Measurements from ENCODE around the gene THAP4. TPM values are rescaled to one million over a fixed set of nuclear protein-coding genes. Genes with fewer than 3 reads are reported as not detected.
"Not testable (repeated sequence)": the region's sequence is repeated elsewhere in the genome, so short reads cannot be mapped to it uniquely, and the experiment has no call there.

The THAP4 gene
- total RNA-seq, 1 experiment from 2014 or later = 94.8 TPM

DNA sequence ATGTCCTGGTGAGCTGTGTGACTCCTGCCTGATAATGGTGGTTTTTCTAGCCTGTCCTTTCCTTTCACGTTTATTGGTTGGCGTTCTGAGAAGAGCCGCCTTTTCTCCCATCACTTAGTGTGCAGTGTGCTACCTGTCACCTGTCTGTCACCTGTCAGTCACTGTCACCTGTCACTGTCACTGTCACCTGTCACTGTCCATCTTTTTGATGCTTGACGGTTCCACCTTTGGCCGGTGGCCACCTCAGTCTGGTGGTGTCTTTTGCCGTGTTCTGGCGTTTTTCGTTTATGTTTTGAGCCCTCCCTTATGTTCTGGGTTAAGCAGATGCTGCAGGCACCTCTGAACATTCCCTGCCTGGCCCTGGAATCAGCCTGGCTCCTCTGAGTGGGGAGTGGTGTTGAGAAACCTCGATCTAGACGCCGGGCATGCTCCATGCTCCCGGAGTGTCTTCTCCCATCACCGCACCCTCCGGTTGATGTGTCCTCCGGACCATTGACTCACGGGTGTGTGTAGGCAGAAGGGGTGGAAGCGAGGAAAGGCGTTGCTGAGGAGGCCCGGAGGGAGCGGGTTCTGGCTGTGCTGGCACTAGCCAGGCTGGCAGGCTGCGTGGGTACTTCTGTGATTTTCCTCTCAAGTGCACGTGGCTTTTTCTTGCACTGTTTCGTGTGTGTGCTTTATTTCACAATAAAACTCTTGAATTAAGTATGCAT is 28.9 kb upstream of the THAP4 start:
- Histone ChIP-seq H2AFZ (no peak overlapping the region), H3K9me2 (ENCODE audit: insufficient read depth) (no peaks in the 10 kb centered on the region), H3K9me3 (ENCODE audit: insufficient read depth, low read depth) (no peaks in the 10 kb centered on the region), H3K4me2 (no peak overlapping the region), H3F3A (ENCODE audit: insufficient read depth, low read depth) (0 out of 2 replicates have a peak, but pooled peaks cover 9% of the 10 kb centered on the region), H3K79me2 (ENCODE audit: low read depth) (no peaks in the 10 kb centered on the region), H4K20me1 (ENCODE audit: insufficient read depth) (0 out of 2 replicates have a peak, but pooled peaks cover 7% of the 10 kb centered on the region), H3K36me3 (ENCODE audit: low read depth) (no peaks in the 10 kb centered on the region; the same call in 1 of the 2 replicates), H3K4me1 (replicated peaks; ENCODE audit: insufficient read depth) (no peaks in the 10 kb centered on the region), H3K27me3 (ENCODE audit: insufficient read depth, low read depth) (no peaks in the 10 kb centered on the region), H3K4me3 (no peak overlapping the region), H3K27ac (no peak overlapping the region)
- BruUV-seq (replicated peaks) = no TSS peak
- intact Hi-C loops (cut with micrococcal nuclease; ENCODE audit: unreplicated experiment) = loop anchor here (1.0 kb wide), 1 partner anchor 212 kb away; no protein-coding TSS in a partner anchor
- POLR2A ChIA-PET (ENCODE audit: unreplicated experiment) = no interaction called here
- CTCF ChIA-PET = no interaction called here
- TF ChIP-seq, protein P1, sequence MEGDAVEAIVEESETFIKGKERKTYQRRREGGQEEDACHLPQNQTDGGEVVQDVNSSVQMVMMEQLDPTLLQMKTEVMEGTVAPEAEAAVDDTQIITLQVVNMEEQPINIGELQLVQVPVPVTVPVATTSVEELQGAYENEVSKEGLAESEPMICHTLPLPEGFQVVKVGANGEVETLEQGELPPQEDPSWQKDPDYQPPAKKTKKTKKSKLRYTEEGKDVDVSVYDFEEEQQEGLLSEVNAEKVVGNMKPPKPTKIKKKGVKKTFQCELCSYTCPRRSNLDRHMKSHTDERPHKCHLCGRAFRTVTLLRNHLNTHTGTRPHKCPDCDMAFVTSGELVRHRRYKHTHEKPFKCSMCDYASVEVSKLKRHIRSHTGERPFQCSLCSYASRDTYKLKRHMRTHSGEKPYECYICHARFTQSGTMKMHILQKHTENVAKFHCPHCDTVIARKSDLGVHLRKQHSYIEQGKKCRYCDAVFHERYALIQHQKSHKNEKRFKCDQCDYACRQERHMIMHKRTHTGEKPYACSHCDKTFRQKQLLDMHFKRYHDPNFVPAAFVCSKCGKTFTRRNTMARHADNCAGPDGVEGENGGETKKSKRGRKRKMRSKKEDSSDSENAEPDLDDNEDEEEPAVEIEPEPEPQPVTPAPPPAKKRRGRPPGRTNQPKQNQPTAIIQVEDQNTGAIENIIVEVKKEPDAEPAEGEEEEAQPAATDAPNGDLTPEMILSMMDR (conservative IDR thresholded peaks at IDR 0.05) = no peak
- TF ChIP-seq EZH2 (IDR thresholded peaks at IDR 0.05; ENCODE audit: low read depth) = no peak
- no peak for DNase-seq

DNA sequence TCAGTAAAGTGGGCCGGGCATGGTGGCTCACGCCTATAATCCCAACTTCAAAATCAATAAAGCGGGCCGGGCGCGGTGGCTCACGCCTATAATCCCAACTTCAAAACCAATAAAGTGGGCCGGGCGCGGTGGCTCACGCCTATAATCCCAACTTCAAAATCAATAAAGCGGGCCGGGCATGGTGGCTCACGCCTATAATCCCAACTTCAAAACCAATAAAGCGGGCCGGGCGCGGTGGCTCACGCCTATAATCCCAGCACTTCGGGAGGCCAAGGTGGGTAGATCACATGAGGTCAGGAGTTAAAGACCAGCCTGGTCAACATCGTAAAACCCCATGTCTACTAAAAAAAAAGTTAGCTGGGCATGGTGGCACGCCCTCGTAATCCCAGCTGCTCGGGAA is 25.8 kb upstream of the THAP4 start:
- POLR2A ChIA-PET (ENCODE audit: unreplicated experiment) = interaction anchor here (0.7 kb wide), 1 partner anchor 21 kb away, joined by 3 read pairs; no protein-coding TSS in a partner anchor
- H3K79me2 ChIP-seq (ENCODE audit: low read depth); H3K27me3 ChIP-seq (ENCODE audit: insufficient read depth, low read depth); H3K4me2 ChIP-seq; H3K9me3 ChIP-seq (ENCODE audit: insufficient read depth, low read depth); H3K9me2 ChIP-seq (ENCODE audit: insufficient read depth); DNase-seq; H3K27ac ChIP-seq; H3K4me1 ChIP-seq (replicated peaks; ENCODE audit: insufficient read depth); H3K4me3 ChIP-seq; CTCF ChIA-PET; BruUV-seq (replicated peaks); H2AFZ ChIP-seq; intact Hi-C loops (cut with micrococcal nuclease; ENCODE audit: unreplicated experiment): not testable (repeated sequence)
- Histone ChIP-seq H3F3A (ENCODE audit: insufficient read depth, low read depth) (peaks cover 14% of the 10 kb centered on the region; the same call in 1 of the 2 replicates), H4K20me1 (ENCODE audit: insufficient read depth) (peaks cover 20% of the 10 kb centered on the region; the same call in 1 of the 2 replicates), H3K36me3 (ENCODE audit: low read depth) (peaks cover 11% of the 10 kb centered on the region; the same call in 1 of the 2 replicates)

DNA sequence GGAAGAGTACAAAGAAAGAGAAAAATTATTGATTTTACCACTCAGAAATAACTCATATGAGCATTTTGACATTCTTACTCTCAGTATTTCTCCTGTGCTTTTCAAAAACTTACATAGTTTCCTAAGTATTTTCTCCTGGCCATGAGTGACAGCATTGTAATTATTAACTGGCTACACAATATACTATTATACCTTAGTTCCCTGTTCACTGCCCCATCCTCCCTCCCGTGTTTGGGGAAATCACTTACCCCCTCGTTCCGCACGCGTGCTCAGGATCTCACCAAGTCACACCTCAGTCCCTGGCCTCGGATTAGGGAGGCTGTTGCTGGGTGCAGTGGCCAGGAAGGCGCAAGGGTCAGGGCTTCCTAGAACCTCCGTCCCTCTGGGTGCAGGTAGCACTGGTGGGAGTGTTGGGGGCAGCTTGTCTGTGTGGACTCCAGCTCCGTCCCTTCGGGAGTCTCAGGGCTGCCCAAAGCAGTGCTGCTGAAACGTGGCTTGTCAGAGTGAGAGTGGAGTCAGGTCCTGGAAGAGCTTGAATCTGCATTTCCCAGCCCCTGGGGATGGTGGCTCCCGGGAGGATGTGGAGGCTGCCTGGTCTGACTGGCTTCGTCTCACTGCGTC is 23.7 kb upstream of the THAP4 start:
- Histone ChIP-seq H3K79me2 (ENCODE audit: low read depth) (no peaks in the 10 kb centered on the region), H3K4me1 (replicated peaks; ENCODE audit: insufficient read depth) (no peaks in the 10 kb centered on the region), H3F3A (ENCODE audit: insufficient read depth, low read depth) (peaks cover 14% of the 10 kb centered on the region; the same call in 1 of the 2 replicates), H4K20me1 (ENCODE audit: insufficient read depth) (peaks cover 25% of the 10 kb centered on the region; the same call in 1 of the 2 replicates), H3K9me3 (ENCODE audit: insufficient read depth, low read depth) (no peaks in the 10 kb centered on the region), H3K4me3 (no peak overlapping the region), H2AFZ (no peak overlapping the region), H3K27ac (no peak overlapping the region), H3K4me2 (no peak overlapping the region), H3K9me2 (ENCODE audit: insufficient read depth) (no peaks in the 10 kb centered on the region), H3K36me3 (ENCODE audit: low read depth) (peaks cover 11% of the 10 kb centered on the region; the same call in 1 of the 2 replicates), H3K27me3 (ENCODE audit: insufficient read depth, low read depth) (no peaks in the 10 kb centered on the region)
- intact Hi-C loops (cut with micrococcal nuclease; ENCODE audit: unreplicated experiment) = no loop called here
- CTCF ChIA-PET = no interaction called here
- BruUV-seq (replicated peaks) = no TSS peak
- no peak for DNase-seq
- POLR2A ChIA-PET (ENCODE audit: unreplicated experiment) = no interaction called here
- TF ChIP-seq, protein P1 (conservative IDR thresholded peaks at IDR 0.05) = no peak
- TF ChIP-seq EZH2 (IDR thresholded peaks at IDR 0.05; ENCODE audit: low read depth) = no peak

Data from PC-9 (cell line).